ENCODE results near the gene AKAP6.

AKAP6 gene

GRCh38 chr14:32821964-32822653 is 493.0 kb downstream of the AKAP6 start:
- no peak overlapping the region for H3K4me3 ChIP-seq (ENCODE audit: low read depth, low read length)
- no peak for DNase-seq (ENCODE audit: low read depth)
- TF ChIP-seq CTCF (IDR thresholded peaks at IDR 0.05; ENCODE audit: control insufficient read depth, extremely low read depth, insufficient read depth) = no peak

GRCh38 chr14:32823706-32824105 is 494.6 kb downstream of the AKAP6 start:
- DNase-seq (ENCODE audit: low read depth) = no peak
- no peak for TF ChIP-seq CTCF (IDR thresholded peaks at IDR 0.05; ENCODE audit: control insufficient read depth, extremely low read depth, insufficient read depth)
- H3K4me3 ChIP-seq (ENCODE audit: low read depth, low read length) = no peak overlapping the region

- H3K4me3 ChIP-seq (ENCODE audit: low read depth, low read length) = no peak overlapping the region
- DNase-seq (ENCODE audit: low read depth) = no peak
- no peak for TF ChIP-seq CTCF (IDR thresholded peaks at IDR 0.05; ENCODE audit: control insufficient read depth, extremely low read depth, insufficient read depth)
These were observed 495.1 kb downstream of the AKAP6 start for GRCh38 chr14:32824195-32824594.

- DNase-seq (ENCODE audit: low read depth) = no peak
- TF ChIP-seq CTCF (IDR thresholded peaks at IDR 0.05; ENCODE audit: control insufficient read depth, extremely low read depth, insufficient read depth) = no peak
- no peak overlapping the region for H3K4me3 ChIP-seq (ENCODE audit: low read depth, low read length)
These were observed 496.0 kb downstream of the AKAP6 start for GRCh38 chr14:32825058-32825457.

- DNase-seq (ENCODE audit: low read depth) = no peak
- TF ChIP-seq CTCF (IDR thresholded peaks at IDR 0.05; ENCODE audit: control insufficient read depth, extremely low read depth, insufficient read depth) = no peak
- H3K4me3 ChIP-seq (ENCODE audit: low read depth, low read length) = no peak overlapping the region
These were observed 497.4 kb downstream of the AKAP6 start for GRCh38 chr14:32826404-32827082.

GRCh38 chr14:32827514-32827913 is 498.4 kb downstream of the AKAP6 start:
- DNase-seq (ENCODE audit: low read depth) = no peak
- no peak for TF ChIP-seq CTCF (IDR thresholded peaks at IDR 0.05; ENCODE audit: control insufficient read depth, extremely low read depth, insufficient read depth)

More at GRCh38 chr14:32827514-32827913, 498.4 kb downstream of the AKAP6 start:
- no peak overlapping the region for H3K4me3 ChIP-seq (ENCODE audit: low read depth, low read length)
